OCI-LY3 (cell line): ENCODE data around the gene EIPR1.

Source experiments
- H2AFZ ChIP-seq: fragments of 200-600, 300-600 bp; shearing (Covaris generic); 2 replicates; pipeline ENCODE4 v1.6.0; 2014; ENCODE audit warnings: antibody characterized with exemption, low read depth, low read length
- H3K27ac ChIP-seq: fragments of 200-600, 300-600 bp; sonication (generic); 2 replicates; pipeline ENCODE4 v1.5.1; 2014; ENCODE audit warnings: mild to moderate bottlenecking, low read length, moderate library complexity, mixed read lengths
- H3K27me3 ChIP-seq: fragments of 200-600, 300-600 bp; sonication (generic); 2 replicates; pipeline ENCODE4 v1.6.1; 2014; ENCODE audit warnings: low read depth, low read length, mixed read lengths
- H3K36me3 ChIP-seq: fragments of 200-600, 300-600 bp; sonication (generic); replicated peaks from 2 replicates; pipeline ENCODE3; 2014; ENCODE audit warnings: low read depth, low read length, mixed read lengths
- H3K4me1 ChIP-seq: fragments of 300-600, 200-600 bp; sonication (generic); 2 replicates; pipeline ENCODE4 v1.6.1; 2014; ENCODE audit warnings: low read length, mixed read lengths
- H3K4me2 ChIP-seq: fragments of 200-600, 300-600 bp; sonication (generic); 2 replicates; pipeline ENCODE4 v1.6.1; 2014; ENCODE audit warnings: low read length, mixed read lengths
- H3K4me3 ChIP-seq: fragments of 300-600, 200-600 bp; sonication (generic); 2 replicates; pipeline ENCODE4 v1.5.1; 2014; ENCODE audit warnings: antibody characterized with exemption, mild to moderate bottlenecking, low read length, moderate library complexity
- H3K79me2 ChIP-seq: fragments of 300-600, 200-600 bp; shearing (Covaris generic); 2 replicates; pipeline ENCODE4 v1.6.1; 2014; ENCODE audit warnings: mild to moderate bottlenecking, low read length, mixed read lengths
- H3K9ac ChIP-seq: fragments of 300-600, 200-600 bp; shearing (Covaris generic); 2 replicates; pipeline ENCODE4 v1.6.0; 2014; ENCODE audit warnings: mild to moderate bottlenecking, low read length, moderate library complexity
- H3K9me3 ChIP-seq: fragments of 200-600, 300-600 bp; shearing (Covaris generic); 2 replicates; pipeline ENCODE4 v1.6.1; 2014; ENCODE audit warnings: low read length, mixed read lengths; ENCODE audit not compliant: insufficient read depth
- H4K20me1 ChIP-seq: fragments of 200-600, 300-600 bp; sonication (generic); 2 replicates; pipeline ENCODE4 v1.6.1; 2016; ENCODE audit warnings: low read length, mixed read lengths; ENCODE audit not compliant: insufficient read depth
- EZH2phosphoT487 ChIP-seq: fragments of 200-600 bp; shearing (Covaris generic); IDR thresholded peaks from 2 replicates; pipeline ENCODE4 v1.6.1; 2018; ENCODE audit warnings: antibody characterized with exemption, mixed run types, low read depth
- TF ChIP-seq, protein P1 (sequence below): fragments of 200-600, 300-600 bp; sonication (generic); IDR thresholded peaks from 2 replicates; pipeline ENCODE4 v1.5.1; 2014; ENCODE audit warnings: antibody characterized with exemption, low read length, low read depth

The EIPR1 gene

DNA sequence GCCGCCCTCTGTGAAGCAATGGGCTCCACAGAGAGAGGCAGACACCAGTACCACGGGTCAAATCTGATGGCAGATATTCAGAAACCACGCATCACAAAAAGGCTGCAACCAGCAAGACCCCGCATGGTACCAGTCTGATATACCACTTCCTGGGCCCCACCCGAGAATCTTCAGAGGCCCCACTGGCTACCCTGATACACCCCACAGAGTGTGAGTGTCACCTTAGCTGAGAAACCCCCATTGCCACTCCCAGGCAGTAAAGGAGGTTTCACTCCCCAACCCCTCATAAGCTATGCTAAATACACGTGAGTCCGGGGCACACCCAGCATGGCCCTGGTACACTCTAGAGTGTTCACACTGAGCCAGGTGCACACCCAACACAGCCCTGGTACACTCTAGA, 160.0 kb downstream of the EIPR1 start:
- Histone ChIP-seq H3K79me2 (peaks cover 12% of the 10 kb centered on the region; the same call in 1 of the 2 replicates), H3K27ac (no peak overlapping the region), H3K36me3 (peaks cover 4% of the 10 kb centered on the region), H3K4me3 (no peak overlapping the region), H3K27me3 (no peaks in the 10 kb centered on the region), H2AFZ (no peak overlapping the region), H3K4me2 (no peak overlapping the region), H3K9me3 (no peaks in the 10 kb centered on the region), H3K9ac (no peak overlapping the region), H4K20me1 (no peaks in the 10 kb centered on the region), H3K4me1 (peaks cover 4% of the 10 kb centered on the region)
- TF ChIP-seq, protein P1, sequence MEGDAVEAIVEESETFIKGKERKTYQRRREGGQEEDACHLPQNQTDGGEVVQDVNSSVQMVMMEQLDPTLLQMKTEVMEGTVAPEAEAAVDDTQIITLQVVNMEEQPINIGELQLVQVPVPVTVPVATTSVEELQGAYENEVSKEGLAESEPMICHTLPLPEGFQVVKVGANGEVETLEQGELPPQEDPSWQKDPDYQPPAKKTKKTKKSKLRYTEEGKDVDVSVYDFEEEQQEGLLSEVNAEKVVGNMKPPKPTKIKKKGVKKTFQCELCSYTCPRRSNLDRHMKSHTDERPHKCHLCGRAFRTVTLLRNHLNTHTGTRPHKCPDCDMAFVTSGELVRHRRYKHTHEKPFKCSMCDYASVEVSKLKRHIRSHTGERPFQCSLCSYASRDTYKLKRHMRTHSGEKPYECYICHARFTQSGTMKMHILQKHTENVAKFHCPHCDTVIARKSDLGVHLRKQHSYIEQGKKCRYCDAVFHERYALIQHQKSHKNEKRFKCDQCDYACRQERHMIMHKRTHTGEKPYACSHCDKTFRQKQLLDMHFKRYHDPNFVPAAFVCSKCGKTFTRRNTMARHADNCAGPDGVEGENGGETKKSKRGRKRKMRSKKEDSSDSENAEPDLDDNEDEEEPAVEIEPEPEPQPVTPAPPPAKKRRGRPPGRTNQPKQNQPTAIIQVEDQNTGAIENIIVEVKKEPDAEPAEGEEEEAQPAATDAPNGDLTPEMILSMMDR = no peak
- no peak for TF ChIP-seq EZH2phosphoT487

DNA sequence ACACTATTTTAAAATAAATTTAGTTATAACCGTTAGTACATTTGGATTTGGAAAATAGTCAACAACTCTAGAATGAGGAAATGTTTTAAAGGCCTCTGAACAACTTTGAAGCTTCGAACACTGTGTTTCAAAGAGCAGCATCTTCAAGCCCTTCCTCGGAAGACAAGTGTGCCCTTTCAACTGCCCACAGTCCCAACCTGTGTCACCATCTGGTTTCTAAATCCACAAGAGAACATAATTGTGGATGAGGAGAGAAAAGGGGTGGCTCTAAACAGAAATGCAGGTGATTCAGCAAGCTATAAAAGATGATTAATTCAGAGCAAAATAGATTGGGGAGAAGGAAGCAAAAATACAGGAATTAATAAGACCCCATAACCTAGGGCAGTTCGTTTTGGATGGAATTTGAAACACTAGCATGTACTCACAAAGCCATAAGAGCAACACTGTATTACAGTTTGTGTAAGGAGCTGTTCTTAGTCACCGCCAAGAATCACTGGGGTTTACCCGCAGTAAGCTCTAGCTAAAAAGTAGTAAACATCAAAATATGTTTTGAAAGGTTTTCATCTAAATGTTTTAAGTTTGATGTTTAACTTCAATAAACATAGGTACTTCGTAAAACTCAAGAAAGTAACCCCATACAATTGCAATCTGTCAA, 160.7 kb downstream of the EIPR1 start:
- H3K36me3 ChIP-seq = peaks cover 4% of the 10 kb centered on the region
- no peaks in the 10 kb centered on the region for H4K20me1 ChIP-seq
- no peak overlapping the region for H3K27ac ChIP-seq
- TF ChIP-seq, protein P1 = no peak
- TF ChIP-seq EZH2phosphoT487 = no peak
- H3K79me2 ChIP-seq = peaks cover 12% of the 10 kb centered on the region; the same call in 1 of the 2 replicates
- no peaks in the 10 kb centered on the region for H3K27me3 ChIP-seq
- H3K9me3 ChIP-seq = no peaks in the 10 kb centered on the region
- no peak overlapping the region for H3K4me2 ChIP-seq
- no peaks in the 10 kb centered on the region for H3K4me1 ChIP-seq
- no peak overlapping the region for H2AFZ ChIP-seq
- no peak overlapping the region for H3K4me3 ChIP-seq
- no peak overlapping the region for H3K9ac ChIP-seq

DNA sequence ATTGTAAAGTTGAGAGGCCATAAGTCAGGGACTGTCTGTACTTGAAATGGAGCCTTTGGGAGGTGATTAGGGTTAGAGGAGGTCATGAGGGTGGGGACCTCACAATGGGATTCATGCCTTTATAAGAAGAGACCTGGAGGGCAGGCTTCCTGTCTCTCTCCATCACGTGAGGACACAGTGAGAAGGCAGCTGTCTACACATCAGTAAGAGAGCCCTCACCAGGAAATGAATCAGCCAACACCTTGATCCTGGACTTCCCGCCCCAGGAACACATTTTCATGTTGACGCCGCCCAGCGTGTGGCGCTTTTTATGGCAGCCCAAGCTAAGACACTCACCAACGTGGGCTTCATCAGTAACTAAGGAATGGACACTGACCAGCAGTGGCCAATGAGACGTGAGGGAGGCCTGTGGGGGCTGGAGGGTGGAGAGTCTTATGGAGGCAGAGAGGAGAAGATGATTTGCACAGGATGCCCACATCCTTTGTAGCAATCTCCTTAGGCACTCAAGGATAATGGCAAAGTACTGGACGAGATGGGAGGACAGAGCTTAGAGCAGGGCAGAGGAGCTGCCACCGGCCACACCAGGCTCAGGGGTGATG, 162.7 kb downstream of the EIPR1 start:
- no peak overlapping the region for H3K9ac ChIP-seq
- no peak overlapping the region for H3K4me3 ChIP-seq
- H3K27me3 ChIP-seq = no peaks in the 10 kb centered on the region
- TF ChIP-seq, protein P1 = no peak
- no peak for TF ChIP-seq EZH2phosphoT487
- H4K20me1 ChIP-seq = no peaks in the 10 kb centered on the region
- no peak overlapping the region for H3K27ac ChIP-seq
- no peaks in the 10 kb centered on the region for H3K4me1 ChIP-seq
- no peak overlapping the region for H3K4me2 ChIP-seq
- H3K36me3 ChIP-seq = no peaks in the 10 kb centered on the region
- no peaks in the 10 kb centered on the region for H3K9me3 ChIP-seq
- H2AFZ ChIP-seq = no peak overlapping the region
- peaks cover 6% of the 10 kb centered on the region; the same call in 1 of the 2 replicates for H3K79me2 ChIP-seq

DNA sequence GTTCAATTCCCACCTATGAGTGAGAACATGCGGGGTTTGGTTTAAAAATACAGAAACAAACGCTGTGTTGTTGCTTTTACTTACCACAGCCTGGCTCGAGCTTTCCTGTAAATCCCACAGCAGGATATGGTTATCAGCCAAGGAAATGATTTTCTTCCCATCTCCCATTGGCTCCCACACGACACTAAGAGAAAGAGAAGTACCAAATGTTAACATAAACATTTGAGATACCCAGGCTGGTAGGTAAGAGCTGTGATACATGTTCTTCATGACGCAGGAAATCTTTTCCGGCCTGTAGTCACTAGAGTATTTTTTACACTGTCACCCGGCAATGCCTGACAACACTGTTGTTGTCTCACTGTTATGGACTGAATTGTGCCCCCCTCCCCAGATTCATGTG, 163.6 kb downstream of the EIPR1 start:
- H4K20me1 ChIP-seq = no peaks in the 10 kb centered on the region
- no peak overlapping the region for H3K4me3 ChIP-seq
- no peak overlapping the region for H3K4me2 ChIP-seq
- no peaks in the 10 kb centered on the region for H3K27me3 ChIP-seq
- TF ChIP-seq, protein P1 = no peak
- TF ChIP-seq EZH2phosphoT487 = no peak
- no peaks in the 10 kb centered on the region for H3K4me1 ChIP-seq
- no peak overlapping the region for H3K9ac ChIP-seq
- H3K36me3 ChIP-seq = no peaks in the 10 kb centered on the region
- H2AFZ ChIP-seq = no peak overlapping the region
- H3K79me2 ChIP-seq = no peaks in the 10 kb centered on the region
- no peak overlapping the region for H3K27ac ChIP-seq
- H3K9me3 ChIP-seq = no peaks in the 10 kb centered on the region
